Measurements from ENCODE around the gene PRC1.
"Not testable (repeated sequence)": the region's sequence is repeated elsewhere in the genome, so short reads cannot be mapped to it uniquely, and the experiment has no call there.

PRC1 gene

GRCh38 chr15:90934256-90934948, 59.9 kb downstream of the PRC1 start:
- DNase-seq (ENCODE audit: low read depth), result peak; percentile 76

GRCh38 chr15:90933301-90933700, 61.0 kb downstream of the PRC1 start:
- DNase-seq (ENCODE audit: low read depth), result no peak

GRCh38 chr15:90932660-90932991, 61.7 kb downstream of the PRC1 start:
- no peak for DNase-seq (ENCODE audit: low read depth)

GRCh38 chr15:90931828-90932659, 62.3 kb downstream of the PRC1 start, which contains the start of gene HDDC3:
TSS of gene HDDC3 (minus strand) at chr15:90932549. CDS start at chr15:90932540, 9 bp downstream.
- peak; percentile 81 for DNase-seq (ENCODE audit: low read depth)

- no peak for DNase-seq (ENCODE audit: low read depth)
Observed at GRCh38 chr15:90931575-90931827, 62.8 kb downstream of the PRC1 start.

- no peak for DNase-seq (ENCODE audit: low read depth)
Observed at GRCh38 chr15:90930861-90931574, 63.3 kb downstream of the PRC1 start.

GRCh38 chr15:90929246-90930019, 64.9 kb downstream of the PRC1 start:
- DNase-seq (ENCODE audit: low read depth), result no peak

- DNase-seq (ENCODE audit: low read depth), result not testable (repeated sequence)
Observed at GRCh38 chr15:90928106-90928505, 66.2 kb downstream of the PRC1 start.

- DNase-seq (ENCODE audit: low read depth), result not testable (repeated sequence)
Observed at GRCh38 chr15:90926766-90927165, 67.6 kb downstream of the PRC1 start.

- no peak for DNase-seq (ENCODE audit: low read depth)
Observed at GRCh38 chr15:90924375-90924774, 70.0 kb downstream of the PRC1 start.

- not testable (repeated sequence) for DNase-seq (ENCODE audit: low read depth)
Observed at GRCh38 chr15:90922712-90923322, 71.5 kb downstream of the PRC1 start.

GRCh38 chr15:90921887-90922286, 72.4 kb downstream of the PRC1 start:
- DNase-seq (ENCODE audit: low read depth), result no peak

GRCh38 chr15:90918835-90919234, 75.5 kb downstream of the PRC1 start:
- DNase-seq (ENCODE audit: low read depth), result no peak

GRCh38 chr15:90918034-90918788, 76.1 kb downstream of the PRC1 start:
- DNase-seq (ENCODE audit: low read depth), result no peak

- no peak for DNase-seq (ENCODE audit: low read depth)
Observed at GRCh38 chr15:90917569-90917968, 76.8 kb downstream of the PRC1 start.

GRCh38 chr15:90916461-90916860, 77.9 kb downstream of the PRC1 start:
- no peak for DNase-seq (ENCODE audit: low read depth)

All from T follicular helper cell (primary cell).